Gastroesophageal sphincter (tissue), 3 donors: ENCODE data around the gene MAS1L.

Source experiments
- CTCF ChIP-seq, 4 experiments: fragments of 200-600 bp in 2 of 4; fragments of 450-650 bp in 2 of 4; sonication (generic) in 1 of 4; IDR thresholded peaks; one replicate each; pipeline ENCODE4 v1.5.1; 2017 to 2019; ENCODE audit warnings: antibody characterized with exemption in 4 of 4, mild to moderate bottlenecking in 2 of 4, moderate library complexity in 2 of 4
- EP300 ChIP-seq: sonication (generic); formaldehyde crosslinking; IDR thresholded peaks from one replicate; pipeline ENCODE4 v1.6.1; 2017; ENCODE audit warnings: antibody characterized with exemption, mild to moderate bottlenecking
- POLR2A ChIP-seq, 2 donors: fragments of 450-650 bp; IDR thresholded peaks; one replicate each; pipeline ENCODE4 v1.6.1; 2017; ENCODE audit warnings: antibody characterized with exemption in 2 of 2, mild to moderate bottlenecking in 2 of 2, moderate library complexity in 1 of 2
- POLR2AphosphoS5 ChIP-seq: sonication (generic); formaldehyde crosslinking; IDR thresholded peaks from one replicate; pipeline ENCODE4 v1.6.1; 2017; ENCODE audit warnings: antibody characterized with exemption

- TF ChIP-seq CTCF (IDR thresholded peaks at IDR 0.05) (no peak), POLR2A (IDR thresholded peaks at IDR 0.05) (no peak), POLR2AphosphoS5 (no peak), EP300 (no peak)
Observed at GRCh38 chr6:29483735-29484134, 4.0 kb downstream of the MAS1L start.
